HepG2 (cell line): Measurements from ENCODE around the gene KRTAP1-5. TPM values are rescaled to one million over a fixed set of nuclear protein-coding genes. Genes with fewer than 3 reads are reported as not detected.

ENCODE experiments used
- ARID2 ChIP-seq: sonication (generic); formaldehyde crosslinking; IDR thresholded peaks from 2 replicates; pipeline ENCODE4 v1.8.1; 2022; ENCODE audit warnings: mild to moderate bottlenecking, missing genetic modification reagents, borderline replicate concordance
- EHMT2 ChIP-seq: fragments of 200-600 bp; sonication (generic); IDR thresholded peaks from 2 replicates; pipeline ENCODE4 v1.7.0; 2017; ENCODE audit warnings: antibody characterized with exemption, low read depth, low read length, borderline replicate concordance
- HNRNPK ChIP-seq: fragments of 200-400 bp; formaldehyde crosslinking; IDR thresholded peaks from 2 replicates; pipeline ENCODE4 v1.6.1; 2018; ENCODE audit warnings: low read length, low read depth, moderate library complexity, mild to moderate bottlenecking; ENCODE audit not compliant: poor library complexity, severe bottlenecking
- POGZ ChIP-seq: sonication (generic); formaldehyde crosslinking; IDR thresholded peaks from 2 replicates; pipeline ENCODE4 v1.4.0; 2020; ENCODE audit warnings: mild to moderate bottlenecking, missing genetic modification reagents
- PRPF4 ChIP-seq: fragments of 200-400 bp; formaldehyde crosslinking; IDR thresholded peaks from 2 replicates; pipeline ENCODE4 v1.6.1; 2016; ENCODE audit warnings: low read length, low read depth; ENCODE audit not compliant: poor library complexity, severe bottlenecking
- SNAPC4 ChIP-seq: sonication (generic); formaldehyde crosslinking; IDR thresholded peaks from 2 replicates; pipeline ENCODE4 v1.4.0; 2020; ENCODE audit warnings: mild to moderate bottlenecking, missing genetic modification reagents
- THRA ChIP-seq: sonication (generic); formaldehyde crosslinking; IDR thresholded peaks from 2 replicates; pipeline ENCODE4 v1.4.0; 2020; ENCODE audit warnings: missing genetic modification reagents, borderline replicate concordance
- ZGPAT ChIP-seq: IDR thresholded peaks from 2 replicates; pipeline ENCODE4 v1.6.1; 2016; ENCODE audit warnings: mild to moderate bottlenecking
- ZNF224 ChIP-seq: sonication (generic); formaldehyde crosslinking; IDR thresholded peaks from 2 replicates; pipeline ENCODE4 v1.5.0; 2020; ENCODE audit warnings: mild to moderate bottlenecking, missing genetic modification reagents
- ZNF331 ChIP-seq: sonication (generic); formaldehyde crosslinking; IDR thresholded peaks from 2 replicates; pipeline ENCODE4 v1.4.0; 2020; ENCODE audit warnings: missing genetic modification reagents
- ZNF674 ChIP-seq: sonication (generic); formaldehyde crosslinking; IDR thresholded peaks from 2 replicates; pipeline ENCODE4 v1.5.0; 2020; ENCODE audit warnings: low read depth, mild to moderate bottlenecking, missing genetic modification reagents
- ZXDC ChIP-seq: sonication (generic); formaldehyde crosslinking; IDR thresholded peaks from 2 replicates; pipeline ENCODE4 v1.5.0; 2020; ENCODE audit warnings: mild to moderate bottlenecking, missing genetic modification reagents
- polyA plus RNA-seq, 8 experiments: library from polyadenylated mRNA; depleted of rRNA in 3 of 8; stranded (reverse) in 7 of 8; unstranded in 1 of 8; fragments of >200 nt; fragmentation: Illumina TruSeq in 4 of 8; extraction: Trizol in 4 of 8; gene quantifications; 2 replicates each; pipeline versions ENCODE4 v1.2.1 to v1.2.3, GENCODE V29; 2011 to 2016; ENCODE audit warnings: low read depth in 4 of 8, missing spikeins in 1 of 8, mixed read lengths in 1 of 8; ENCODE audit not compliant: insufficient read depth in 1 of 8
- total RNA-seq, 5 experiments: library from RNA; depleted of rRNA; stranded (reverse); fragments of >200 nt; fragmentation: Illumina TruSeq; extraction: Trizol; gene quantifications; 2 replicates each; pipeline ENCODE4 v1.2.3, GENCODE V29; 2016; ENCODE audit warnings: low read depth in 1 of 5

The KRTAP1-5 gene
- total and polyA plus RNA-seq, 2 of the 13 experiments (the other 11 are each of a cell fraction or from before 2014, with no cell fraction given), result 0.09 TPM; not detected in 1

- TF ChIP-seq EHMT2 (peak; percentile 63), HNRNPK (no peak), ZNF224 (CRISPR knock-in tag) (no peak), POGZ (no peak), ZGPAT (CRISPR knock-in tag) (peak; percentile 64), ZXDC (CRISPR knock-in tag) (no peak), PRPF4 (no peak), THRA (CRISPR knock-in tag) (peak; percentile 47; the same call in 1 of the 2 replicates), ZNF331 (CRISPR knock-in tag) (peak; percentile 38; the same call in 1 of the 2 replicates), ZNF674 (no peak), ARID2 (CRISPR knock-in tag) (no peak), SNAPC4 (CRISPR knock-in tag) (no peak)
Measured at GRCh38 chr17:41009301-41009760, 17.7 kb downstream of the KRTAP1-5 start (continued).
